Ishikawa (cell line): Measurements from ENCODE around the gene SST.

Experiments
- CEBPB ChIP-seq: IDR thresholded peaks from 2 replicates; pipeline ENCODE4 v1.6.1; 2012
- CREB1 ChIP-seq: IDR thresholded peaks from 2 replicates; pipeline ENCODE4 v1.6.1; 2012; ENCODE audit warnings: low read depth
- EGR1 ChIP-seq: IDR thresholded peaks from 2 replicates; pipeline ENCODE4 v1.6.1; 2012
- EP300 ChIP-seq: IDR thresholded peaks from 2 replicates; pipeline ENCODE4 v1.6.1; 2012; ENCODE audit warnings: borderline replicate concordance
- FOXM1 ChIP-seq: IDR thresholded peaks from 2 replicates; pipeline ENCODE4 v1.6.1; 2012; ENCODE audit warnings: low read depth, borderline replicate concordance
- MAX ChIP-seq: IDR thresholded peaks from 2 replicates; pipeline ENCODE4 v1.6.1; 2012
- NFIC ChIP-seq: IDR thresholded peaks from 2 replicates; pipeline ENCODE4 v1.6.1; 2012
- RAD21 ChIP-seq: IDR thresholded peaks from 2 replicates; pipeline ENCODE4 v1.6.1; 2012; ENCODE audit warnings: low read depth
- REST ChIP-seq: IDR thresholded peaks from 2 replicates; pipeline ENCODE4 v1.6.1; 2012; ENCODE audit warnings: low read depth, mild to moderate bottlenecking
- TAF1 ChIP-seq: IDR thresholded peaks from 2 replicates; pipeline ENCODE4 v1.6.1; 2012; ENCODE audit warnings: low read depth, mild to moderate bottlenecking
- TCF12 ChIP-seq: IDR thresholded peaks from 2 replicates; pipeline ENCODE4 v1.6.1; 2012; ENCODE audit warnings: low read depth
- TEAD4 ChIP-seq: IDR thresholded peaks from 2 replicates; pipeline ENCODE4 v1.6.1; 2012
- USF1 ChIP-seq: IDR thresholded peaks from 2 replicates; pipeline ENCODE4 v1.6.1; 2012
- YY1 ChIP-seq: IDR thresholded peaks from 2 replicates; pipeline ENCODE4 v1.6.1; 2012; ENCODE audit warnings: low read depth
- ZBTB7A ChIP-seq: IDR thresholded peaks from 2 replicates; pipeline ENCODE4 v1.6.1; 2012; ENCODE audit warnings: low read depth

The SST gene

GRCh38 chr3:187624588-187624987 is 45.6 kb downstream of the SST start:
- TF ChIP-seq NFIC (no peak), ZBTB7A (no peak), EGR1 (no peak), TEAD4 (no peak), TAF1 (no peak), YY1 (no peak), TCF12 (no peak), CREB1 (no peak)

- TF ChIP-seq FOXM1 (no peak), TCF12 (no peak), NFIC (no peak)
Observed at GRCh38 chr3:187623285-187623814, 46.8 kb downstream of the SST start.

- TF ChIP-seq EP300 (no peak), REST (no peak), YY1 (no peak), USF1 (no peak), MAX (no peak), TEAD4 (no peak), CREB1 (no peak), NFIC (no peak), ZBTB7A (no peak), FOXM1 (no peak), EGR1 (no peak), TCF12 (no peak), RAD21 (no peak), TAF1 (no peak)
Observed at GRCh38 chr3:187621881-187622280, 48.3 kb downstream of the SST start.

- no peak for TF ChIP-seq EP300
- TF ChIP-seq CREB1, result no peak
- TF ChIP-seq CEBPB, result no peak
- no peak for TF ChIP-seq TCF12
- no peak for TF ChIP-seq USF1
- no peak for TF ChIP-seq MAX
- TF ChIP-seq NFIC, result no peak
- TF ChIP-seq RAD21, result no peak
- TF ChIP-seq TAF1, result no peak
- no peak for TF ChIP-seq EGR1
- no peak for TF ChIP-seq YY1
Observed at GRCh38 chr3:187619461-187619860, 50.7 kb downstream of the SST start.
